ENCODE data around the gene FZD8.

FZD8 gene

GRCh38 chr10:35640474-35640873 lies 1.6 kb downstream of the FZD8 start (continued):
- no peak for TF ChIP-seq ZSCAN18 (tag by site-specific recombination; IDR thresholded peaks at IDR 0.05)

GRCh38 chr10:35639728-35640401 lies 2.2 kb downstream of the FZD8 start:
- H3K9me3 ChIP-seq (ENCODE audit: control insufficient read depth, insufficient read depth, low read depth, low read length): no peaks in the 10 kb centered on the region
- peak overlapping the region; percentile 47 for H3K4me3 ChIP-seq (ENCODE audit: low read depth, low read length)
- POLR2A ChIA-PET: no interaction called here
- H3K4me1 ChIP-seq (ENCODE audit: control insufficient read depth, insufficient read depth, low read length): peaks cover 6% of the 10 kb centered on the region
- CTCF ChIA-PET: interaction anchor here (1.2 to 1.4 kb wide), 2 partner anchors 1086 to 1132 kb away, joined by 3 to 5 read pairs; no protein-coding TSS in a partner anchor
- peaks cover 0 to 6% of the 10 kb centered on the region in 2 experiments; a peak in 1 of 3 replicates for H3K36me3 ChIP-seq (ENCODE audit: control insufficient read depth in 2 of 2, insufficient read depth in 1 of 2, low read length in 2 of 2)
- TF ChIP-seq ZNF202 (tag by site-specific recombination; IDR thresholded peaks at IDR 0.05; ENCODE audit: borderline replicate concordance) (0 out of 2 replicates have a peak, but pooled peaks have one; percentile 46), PBX3 (CRISPR knock-in tag; IDR thresholded peaks at IDR 0.05) (0 out of 2 replicates have a peak, but pooled peaks have one; percentile 33), ZNF645 (tag by site-specific recombination; IDR thresholded peaks at IDR 0.05) (0 out of 2 replicates have a peak, but pooled peaks have one; percentile 76), ZNF529 (tag by site-specific recombination; IDR thresholded peaks at IDR 0.05; ENCODE audit: insufficient replicate concordance) (no peak), ZNF341 (tag by site-specific recombination; IDR thresholded peaks at IDR 0.05; ENCODE audit: low read depth) (no peak), HOXC10 (CRISPR knock-in tag; IDR thresholded peaks at IDR 0.05) (no peak)
- H3K27ac ChIP-seq (ENCODE audit: extremely low read depth, low read depth, low read length): no peak overlapping the region; the same call in 1 of the 2 replicates

- Histone ChIP-seq H3K27ac (ENCODE audit: extremely low read depth, low read depth, low read length) (no peak overlapping the region), H3K4me3 (ENCODE audit: low read depth, low read length) (no peak overlapping the region), H3K9me3 (ENCODE audit: control insufficient read depth, insufficient read depth, low read depth, low read length) (no peaks in the 10 kb centered on the region), H3K36me3 (ENCODE audit: control insufficient read depth in 2 of 2, insufficient read depth in 1 of 2, low read length in 2 of 2) (peaks cover 0 to 6% of the 10 kb centered on the region in 2 experiments; a peak in 1 of 3 replicates), H3K4me1 (ENCODE audit: control insufficient read depth, insufficient read depth, low read length) (peaks cover 3% of the 10 kb centered on the region)
- ChIA-PET CTCF (interaction anchor here (1.2 kb wide), 1 partner anchor 1133 kb away, joined by 3 read pairs; no protein-coding TSS in a partner anchor), POLR2A (no interaction called here)
- 0 out of 2 replicates have a peak, but pooled peaks have one; percentile 2 for TF ChIP-seq SP7 (tag by site-specific recombination; IDR thresholded peaks at IDR 0.05)
- TF ChIP-seq ZNF664 (tag by site-specific recombination; IDR thresholded peaks at IDR 0.05): no peak
These were observed 2.9 kb downstream of the FZD8 start for GRCh38 chr10:35639021-35639727.

GRCh38 chr10:35638101-35638500 lies 4.0 kb downstream of the FZD8 start:
- H3K36me3 ChIP-seq (ENCODE audit: control insufficient read depth in 2 of 2, insufficient read depth in 1 of 2, low read length in 2 of 2): peaks cover 0 to 6% of the 10 kb centered on the region in 2 experiments; a peak in 1 of 3 replicates
- H3K9me3 ChIP-seq (ENCODE audit: control insufficient read depth, insufficient read depth, low read depth, low read length): no peaks in the 10 kb centered on the region
- H3K27ac ChIP-seq (ENCODE audit: extremely low read depth, low read depth, low read length): no peak overlapping the region
- CTCF ChIA-PET: interaction anchor here (0.6 to 4.2 kb wide), 5 partner anchors 121 to 1253 kb away, joined by 3 to 55 read pairs (median 3); no protein-coding TSS in a partner anchor
- H3K4me3 ChIP-seq (ENCODE audit: low read depth, low read length): no peak overlapping the region
- POLR2A ChIA-PET: no interaction called here
- H3K4me1 ChIP-seq (ENCODE audit: control insufficient read depth, insufficient read depth, low read length): peaks cover 3% of the 10 kb centered on the region
- TF ChIP-seq ZNF776 (tag by site-specific recombination; IDR thresholded peaks at IDR 0.05; ENCODE audit: borderline replicate concordance): no peak
- no peak for TF ChIP-seq OSR2 (tag by site-specific recombination; IDR thresholded peaks at IDR 0.05)
